Adrenal gland (tissue), 5 donors: ENCODE data around the gene HMGA1.

Experiments
- CTCF ChIP-seq, 6 experiments: fragments of 450-650 bp in 4 of 6; fragments of 200-600 bp in 2 of 6; sonication (generic) in 1 of 6; IDR thresholded peaks; 1 replicate in 5 of 6; 2 replicates in 1 of 6; pipeline versions ENCODE4 v1.5.1 to v1.8.0; 2016 to 2021; ENCODE audit warnings: antibody characterized with exemption in 6 of 6, mild to moderate bottlenecking in 2 of 6, moderate library complexity in 1 of 6
- POLR2A ChIP-seq, 2 donors: fragments of 450-650 bp; IDR thresholded peaks; one replicate each; pipeline ENCODE4 v1.6.1; 2017; ENCODE audit warnings: antibody characterized with exemption in 2 of 2, mild to moderate bottlenecking in 2 of 2, moderate library complexity in 1 of 2
- donor health status: DM: no; HTN: no; CAD: no.

GRCh38 chr6:34240329-34241248, 3.9 kb downstream of the HMGA1 start:
- TF ChIP-seq CTCF (IDR thresholded peaks at IDR 0.05): no peak
- no peak for TF ChIP-seq POLR2A (IDR thresholded peaks at IDR 0.05)
